GM23248 (cell line): ENCODE results near the gene GALNT8.

Experiments used
- EZH2 ChIP-seq: fragments of 200-600 bp; sonication (generic); IDR thresholded peaks from 2 replicates; pipeline ENCODE4 v1.6.1; 2018; ENCODE audit warnings: antibody characterized with exemption, mild to moderate bottlenecking; ENCODE audit not compliant: insufficient read depth, poor library complexity, severe bottlenecking
- EZH2phosphoT487 ChIP-seq: fragments of 200-600 bp; sonication (generic); IDR thresholded peaks from 2 replicates; pipeline ENCODE4 v1.6.1; 2018; ENCODE audit warnings: antibody characterized with exemption, moderate library complexity, mild to moderate bottlenecking, low read depth; ENCODE audit not compliant: insufficient read depth

- TF ChIP-seq EZH2 (no peak), EZH2phosphoT487 (no peak)
Observed at GRCh38 chr12:4743046-4743445, 22.8 kb downstream of the GALNT8 start.
